ELF-1 (cell line): ENCODE data around the gene CENPVL3.

Experiments used
- DNase-seq: peaks from one replicate; pipeline ENCODE4 v3.0.0-alpha.2; 2016; ENCODE audit warnings: low read depth, low spot score

CENPVL3 gene

DNA sequence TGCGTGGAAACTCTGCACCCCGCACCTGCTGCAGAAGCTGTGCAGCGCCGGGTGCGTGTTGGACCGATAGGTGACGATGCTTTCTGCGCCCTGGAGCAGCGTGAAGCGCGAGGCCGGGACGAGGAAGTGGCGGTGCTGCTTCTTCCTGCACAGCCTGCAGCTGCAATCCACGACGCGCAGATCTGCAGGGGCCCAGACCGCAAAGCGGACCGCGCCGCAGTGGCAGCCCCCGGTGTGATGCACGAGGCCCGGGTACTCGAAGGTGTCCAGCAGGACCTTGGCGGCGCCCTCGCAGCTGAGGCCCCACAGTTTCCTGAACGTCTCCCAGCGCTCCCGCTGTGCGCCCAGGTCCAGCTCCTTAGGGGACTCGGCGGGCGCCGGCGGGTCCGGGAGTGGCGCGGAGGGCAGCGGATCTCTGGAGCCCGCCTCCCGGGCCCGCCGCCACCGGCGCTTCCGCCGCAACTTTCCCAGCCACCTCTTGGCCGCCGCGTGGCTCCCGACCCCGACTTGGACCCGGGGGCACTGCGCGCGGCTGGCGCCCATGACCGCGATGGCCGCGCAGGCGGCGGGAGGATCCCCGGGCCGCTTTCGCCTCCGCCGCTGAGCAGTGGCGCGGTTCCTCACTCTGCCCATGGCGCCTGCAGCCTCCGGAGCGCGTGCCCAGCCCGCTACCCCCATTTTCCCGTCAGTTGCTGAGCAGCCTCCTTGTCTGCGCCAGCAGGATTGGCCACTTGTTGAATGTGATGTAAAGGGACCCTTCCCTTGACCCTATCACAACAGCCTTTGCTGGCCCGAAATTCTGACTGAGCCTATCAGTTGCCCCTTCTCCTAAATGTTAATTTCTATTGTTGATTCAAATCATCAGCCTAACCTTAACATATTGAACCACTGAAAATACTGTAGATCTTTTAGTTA lies at the start of gene CENPVL3:
TSS of gene CENPVL3 (minus strand) at position 672 of the 915 bp plus-strand sequence. CDS start at position 633, 39 bp downstream.
- DNase-seq: peak; percentile 74

DNA sequence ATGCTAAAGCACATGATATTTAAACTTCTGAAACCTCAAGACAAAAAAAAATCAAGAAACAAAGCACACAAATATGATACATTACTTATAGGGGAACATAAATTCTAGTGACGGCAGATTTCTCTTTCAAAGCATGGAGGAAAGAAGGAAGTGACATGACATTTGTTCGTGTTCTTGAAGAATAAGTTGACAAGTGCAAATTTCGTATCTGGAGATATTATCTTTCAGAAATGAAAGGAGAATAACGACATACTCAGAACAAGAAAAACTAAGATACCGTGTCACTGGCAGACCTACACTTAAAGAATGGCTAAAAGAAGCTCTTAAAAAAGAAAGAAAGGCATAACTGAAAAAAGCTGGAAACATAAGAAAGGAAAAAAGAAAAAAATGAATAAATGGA lies 47.3 kb upstream of the CENPVL3 start:
- no peak for DNase-seq

DNA sequence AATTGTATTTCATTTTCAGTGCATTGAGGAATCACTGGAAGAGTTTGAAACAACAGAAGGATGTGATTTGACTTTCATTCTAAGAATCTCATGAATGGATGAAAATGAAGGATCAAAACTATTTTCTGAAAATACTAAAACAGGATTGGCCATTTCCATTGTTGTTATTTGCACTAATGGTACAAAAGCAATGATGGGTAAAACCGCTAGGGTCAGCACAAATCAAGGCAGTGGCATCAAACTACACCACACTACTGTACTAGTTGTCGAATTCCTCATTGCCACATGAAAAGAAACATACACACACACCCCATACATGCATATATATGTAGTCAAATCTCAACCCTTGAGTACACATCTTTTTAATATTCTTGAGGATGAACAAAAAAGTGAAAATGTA lies 24.7 kb upstream of the CENPVL3 start:
- no peak for DNase-seq

DNA sequence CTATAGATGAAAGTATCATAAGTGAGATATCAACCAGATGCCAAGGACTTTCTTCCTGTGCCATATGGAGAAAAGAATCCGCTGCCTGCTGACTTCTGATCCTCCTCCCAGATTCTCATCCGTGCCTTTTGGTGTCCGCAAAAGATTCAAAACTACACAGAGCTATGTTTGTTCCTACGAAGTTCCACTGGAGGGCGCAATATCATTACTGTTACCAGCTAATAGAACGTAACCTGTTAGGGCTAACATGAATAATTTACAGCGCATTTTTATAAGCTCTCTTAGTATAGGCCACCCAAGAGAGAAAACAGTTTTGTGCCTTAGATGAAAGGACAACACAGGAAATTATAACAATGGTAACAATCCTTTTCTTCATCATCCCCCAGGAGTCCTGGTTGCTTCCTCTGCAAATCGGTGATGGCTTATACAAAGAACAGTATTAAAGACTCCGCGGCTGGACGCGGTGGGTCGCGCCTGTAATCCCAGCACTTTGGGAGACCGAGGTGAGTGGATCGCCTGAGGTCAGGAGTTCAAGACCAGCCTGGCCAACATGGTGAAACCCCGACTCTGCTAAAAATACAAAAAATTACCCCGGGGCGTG lies 22.8 kb upstream of the CENPVL3 start:
- peak; percentile 55 for DNase-seq

DNA sequence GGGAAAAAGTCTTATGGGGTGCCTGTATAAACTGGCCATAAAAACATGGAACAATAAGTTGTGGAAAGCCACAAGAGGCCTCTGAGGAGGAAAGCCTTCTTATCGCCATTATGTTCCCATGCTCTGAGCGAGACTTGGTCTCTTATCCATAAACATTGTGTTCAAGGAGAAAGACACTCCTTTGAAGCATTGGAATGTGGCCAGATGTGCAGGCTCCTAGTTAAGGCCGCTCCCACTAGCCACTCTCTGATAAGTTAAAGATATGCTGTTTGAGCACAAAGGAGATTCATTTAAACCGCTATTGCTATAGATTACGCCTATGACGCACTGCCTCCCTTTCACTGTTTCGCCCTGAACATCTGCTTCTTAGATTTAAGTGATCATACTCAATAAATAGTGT lies 17.8 kb upstream of the CENPVL3 start:
- peak; percentile 11 for DNase-seq

DNA sequence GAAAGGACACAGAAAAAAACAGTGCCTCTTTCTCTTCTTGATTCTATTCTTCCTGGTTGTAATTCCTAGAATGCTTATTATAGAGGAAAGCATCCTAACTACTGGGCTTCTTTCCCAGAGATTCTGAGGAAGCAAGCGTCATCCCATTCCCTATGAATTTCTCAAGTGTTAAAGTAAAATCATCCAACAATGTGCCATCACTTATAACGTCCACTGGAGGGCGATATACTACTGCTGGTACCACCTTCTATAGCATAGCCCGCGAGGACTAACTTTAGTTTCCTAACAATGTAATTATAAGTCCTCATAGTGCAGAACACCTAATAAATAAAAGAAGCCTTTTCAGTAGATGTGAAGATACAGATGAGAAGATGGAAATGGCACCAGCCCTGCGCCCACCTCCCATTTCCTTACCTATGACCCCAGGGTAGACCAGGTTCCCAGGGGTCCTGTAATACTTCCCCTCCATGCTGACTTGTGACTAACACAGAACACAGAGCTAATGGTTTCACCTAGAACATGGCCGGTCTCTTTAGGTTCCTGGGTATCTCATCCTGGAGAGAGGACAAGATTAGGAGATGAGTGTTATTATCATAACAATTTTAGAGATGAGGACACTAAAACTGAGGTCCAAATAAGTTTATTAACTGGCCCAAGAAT lies 4.2 kb downstream of the CENPVL3 start:
- DNase-seq: peak; percentile 50

DNA sequence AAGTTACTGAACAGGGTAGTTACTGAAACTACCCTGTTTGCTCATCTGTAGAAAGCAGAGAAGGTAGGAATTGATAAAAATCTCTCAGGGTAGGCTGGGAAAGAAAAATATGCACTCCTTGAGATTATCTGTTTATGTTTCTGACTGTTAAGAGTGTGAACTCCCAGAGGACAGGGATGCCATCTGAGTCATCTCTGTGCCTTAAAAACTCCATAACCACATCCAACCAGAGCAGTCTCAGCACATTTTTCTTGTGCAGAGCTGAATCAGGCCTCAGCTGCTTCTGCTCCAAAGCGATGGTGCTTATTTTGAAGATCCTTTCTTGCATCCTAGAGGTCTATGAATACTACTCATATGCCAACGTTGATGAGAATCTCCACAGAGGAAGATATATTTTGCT lies 9.9 kb downstream of the CENPVL3 start:
- DNase-seq: no peak

DNA sequence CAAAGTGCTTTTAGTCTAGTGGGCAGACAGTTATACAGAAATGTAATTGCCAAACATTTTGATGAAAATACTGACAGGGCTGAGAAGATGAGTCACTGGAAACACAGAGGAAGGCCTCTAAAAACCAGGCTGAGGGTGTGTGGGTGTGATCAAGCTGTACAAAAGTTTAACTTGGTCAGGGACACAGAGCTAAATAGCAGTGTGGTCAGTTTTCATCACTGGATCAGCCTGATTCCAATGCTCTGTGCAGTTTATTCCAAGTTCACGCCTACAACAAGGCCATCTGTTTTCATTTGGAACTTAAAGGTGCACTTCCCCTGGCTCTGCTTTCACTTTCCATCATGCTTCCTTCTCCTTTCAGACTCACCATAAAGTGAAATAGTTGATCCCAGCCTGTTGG lies 10.6 kb downstream of the CENPVL3 start:
- DNase-seq: no peak

DNA sequence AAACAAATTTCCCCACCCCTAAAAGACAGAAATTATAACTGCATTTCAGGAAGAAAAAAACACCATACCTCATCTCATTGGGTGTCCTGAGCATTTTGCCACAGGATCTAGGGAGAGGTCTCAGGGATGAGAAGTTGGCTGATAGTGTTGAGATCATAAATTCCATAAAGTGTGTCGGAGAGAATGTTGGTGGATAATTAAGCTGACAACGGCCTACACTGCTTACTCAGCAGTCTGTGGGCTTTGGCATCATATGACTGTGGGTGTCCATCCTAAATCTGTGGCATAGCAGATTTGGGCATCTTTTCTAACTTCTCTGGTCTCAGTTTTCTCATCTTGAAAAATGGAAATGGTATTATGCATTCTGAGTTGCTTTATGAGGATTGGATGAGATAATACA lies 12.3 kb downstream of the CENPVL3 start:
- no peak for DNase-seq

DNA sequence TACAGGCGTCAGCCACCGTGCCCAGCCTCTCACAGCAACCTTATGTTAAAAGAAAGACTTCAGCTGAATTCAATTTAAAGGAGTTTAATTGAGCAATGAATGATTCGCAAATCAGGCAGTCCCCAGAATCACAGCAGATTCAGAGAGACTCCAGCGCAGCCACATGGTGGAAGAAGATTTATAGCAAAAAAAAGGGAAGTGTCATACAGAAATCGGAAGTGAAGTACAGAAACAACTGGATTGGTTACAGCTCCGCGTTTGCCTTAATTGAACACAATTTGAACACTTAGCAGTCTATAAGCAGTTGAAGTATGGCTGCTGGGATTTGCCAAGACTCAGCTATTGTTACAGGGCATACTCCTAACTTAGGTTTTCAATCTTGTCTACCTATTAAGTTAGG lies 19.8 kb downstream of the CENPVL3 start:
- DNase-seq: no peak

DNA sequence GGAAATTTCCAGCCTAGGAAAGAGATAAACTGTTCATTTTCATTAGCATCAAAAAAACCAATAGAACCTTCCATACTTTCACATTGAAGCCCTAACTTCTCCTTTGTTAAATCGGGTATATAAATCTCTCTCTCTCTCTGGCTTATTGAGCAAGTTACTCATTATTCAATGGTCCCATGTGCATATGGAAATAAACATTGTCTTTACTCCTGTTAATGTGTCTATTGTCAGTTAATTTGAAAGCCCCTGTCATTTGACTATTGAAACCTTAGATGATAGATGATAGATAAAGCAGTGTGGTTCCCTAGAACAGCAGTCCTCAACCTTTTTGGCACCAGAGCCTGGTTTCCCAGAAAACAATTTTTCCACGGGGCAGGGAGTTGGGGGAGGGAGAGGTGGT lies 46.8 kb downstream of the CENPVL3 start:
- no peak for DNase-seq

DNA sequence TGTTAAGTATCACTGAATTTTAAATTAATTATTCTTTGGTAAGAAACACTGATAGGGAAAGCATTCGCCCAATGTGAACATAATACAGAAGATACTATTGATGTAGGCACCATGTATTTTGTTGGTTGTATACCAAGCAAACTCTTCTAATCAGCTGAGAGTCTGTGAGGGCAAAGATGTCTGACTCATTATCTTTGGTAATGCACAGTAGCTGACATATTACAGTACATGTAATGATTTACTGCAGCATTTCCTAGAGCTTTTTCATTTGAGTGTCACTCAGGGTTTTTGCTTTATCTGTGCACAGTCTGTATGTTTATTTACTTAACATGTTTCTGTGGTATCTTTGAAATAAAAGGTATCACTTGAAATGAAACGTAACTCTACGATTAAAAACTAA lies 49.2 kb downstream of the CENPVL3 start:
- no peak for DNase-seq

DNA sequence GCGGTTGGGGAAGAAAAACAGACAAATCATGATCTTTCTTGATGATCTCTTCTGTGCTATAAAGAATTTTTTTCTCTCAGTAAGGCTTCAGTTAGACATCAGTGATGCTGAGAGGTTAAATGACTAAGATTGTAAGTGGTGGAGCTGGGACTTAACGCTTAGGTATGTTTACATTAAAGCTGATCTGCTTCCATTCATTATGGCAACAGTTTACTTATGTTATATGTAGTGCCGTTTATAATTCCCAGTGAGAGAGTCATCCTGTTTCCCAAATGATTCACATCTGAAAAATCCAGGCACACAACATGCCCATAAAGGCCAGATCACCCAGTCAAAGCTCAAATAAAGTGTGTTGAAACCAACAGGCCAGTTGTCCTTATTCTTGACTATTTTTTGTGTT lies 50.1 kb downstream of the CENPVL3 start:
- no peak for DNase-seq
